GM23248 (cell line): ENCODE measurements around the gene MT1F.

Experiments
- EZH2 ChIP-seq: fragments of 200-600 bp; sonication (generic); IDR thresholded peaks from 2 replicates; pipeline ENCODE4 v1.6.1; 2018; ENCODE audit warnings: antibody characterized with exemption, mild to moderate bottlenecking; ENCODE audit not compliant: insufficient read depth, poor library complexity, severe bottlenecking
- EZH2phosphoT487 ChIP-seq: fragments of 200-600 bp; sonication (generic); IDR thresholded peaks from 2 replicates; pipeline ENCODE4 v1.6.1; 2018; ENCODE audit warnings: antibody characterized with exemption, moderate library complexity, mild to moderate bottlenecking, low read depth; ENCODE audit not compliant: insufficient read depth

DNA sequence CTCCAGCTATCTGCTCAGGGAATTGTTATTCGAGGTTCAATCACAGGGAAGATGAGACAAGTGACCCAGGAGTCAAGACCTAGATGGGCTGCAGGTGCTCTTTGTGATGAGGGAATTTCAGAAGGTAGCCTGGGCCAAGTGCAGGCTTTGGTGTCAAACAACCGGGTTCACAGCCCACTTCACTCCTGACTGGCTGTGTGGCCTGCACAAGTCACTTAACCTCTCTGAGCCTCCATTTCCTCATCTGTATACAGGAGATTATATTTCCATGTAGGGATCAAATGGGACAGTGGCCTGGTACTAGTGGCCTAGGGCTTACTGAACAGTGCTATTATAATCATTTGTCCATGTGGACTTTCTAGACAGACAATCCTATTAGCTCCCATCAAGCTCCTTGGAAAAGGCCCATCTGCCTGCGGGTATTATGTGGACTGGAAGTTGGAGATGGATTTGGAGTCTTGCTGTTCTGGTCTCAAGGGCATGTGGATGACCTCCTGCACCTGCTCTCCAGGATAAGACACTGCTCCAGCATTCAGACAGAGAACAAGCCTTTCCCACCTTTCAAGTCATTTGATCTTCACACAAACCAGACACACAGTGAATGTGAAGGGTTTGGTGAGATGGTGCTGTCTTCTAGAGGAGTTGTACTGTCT is 21.4 kb downstream of the MT1F start:
- TF ChIP-seq EZH2 (no peak), EZH2phosphoT487 (no peak)
